ENCODE data around the gene PCDHB12.
"Not testable (repeated sequence)": the region's sequence is repeated elsewhere in the genome, so short reads cannot be mapped to it uniquely, and the experiment has no call there.

DNA sequence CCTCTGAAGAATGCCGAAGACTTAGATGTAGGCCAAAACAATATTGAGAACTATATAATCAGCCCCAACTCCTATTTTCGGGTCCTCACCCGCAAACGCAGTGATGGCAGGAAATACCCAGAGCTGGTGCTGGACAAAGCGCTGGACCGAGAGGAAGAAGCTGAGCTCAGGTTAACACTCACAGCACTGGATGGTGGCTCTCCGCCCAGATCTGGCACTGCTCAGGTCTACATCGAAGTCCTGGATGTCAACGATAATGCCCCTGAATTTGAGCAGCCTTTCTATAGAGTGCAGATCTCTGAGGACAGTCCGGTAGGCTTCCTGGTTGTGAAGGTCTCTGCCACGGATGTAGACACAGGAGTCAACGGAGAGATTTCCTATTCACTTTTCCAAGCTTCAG is 6.1 kb downstream of the PCDHB12 start:
- TF ChIP-seq, protein P1, sequence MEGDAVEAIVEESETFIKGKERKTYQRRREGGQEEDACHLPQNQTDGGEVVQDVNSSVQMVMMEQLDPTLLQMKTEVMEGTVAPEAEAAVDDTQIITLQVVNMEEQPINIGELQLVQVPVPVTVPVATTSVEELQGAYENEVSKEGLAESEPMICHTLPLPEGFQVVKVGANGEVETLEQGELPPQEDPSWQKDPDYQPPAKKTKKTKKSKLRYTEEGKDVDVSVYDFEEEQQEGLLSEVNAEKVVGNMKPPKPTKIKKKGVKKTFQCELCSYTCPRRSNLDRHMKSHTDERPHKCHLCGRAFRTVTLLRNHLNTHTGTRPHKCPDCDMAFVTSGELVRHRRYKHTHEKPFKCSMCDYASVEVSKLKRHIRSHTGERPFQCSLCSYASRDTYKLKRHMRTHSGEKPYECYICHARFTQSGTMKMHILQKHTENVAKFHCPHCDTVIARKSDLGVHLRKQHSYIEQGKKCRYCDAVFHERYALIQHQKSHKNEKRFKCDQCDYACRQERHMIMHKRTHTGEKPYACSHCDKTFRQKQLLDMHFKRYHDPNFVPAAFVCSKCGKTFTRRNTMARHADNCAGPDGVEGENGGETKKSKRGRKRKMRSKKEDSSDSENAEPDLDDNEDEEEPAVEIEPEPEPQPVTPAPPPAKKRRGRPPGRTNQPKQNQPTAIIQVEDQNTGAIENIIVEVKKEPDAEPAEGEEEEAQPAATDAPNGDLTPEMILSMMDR (IDR thresholded peaks at IDR 0.05) = not testable (repeated sequence)
- not testable (repeated sequence) for TF ChIP-seq POLR2A (IDR thresholded peaks at IDR 0.05)

Data from gastroesophageal sphincter (tissue), 3 donors.